ENCODE data around the gene ME3. TPM values are rescaled to one million over a fixed set of nuclear protein-coding genes. Genes with fewer than 3 reads are reported as not detected.

The ME3 gene
- polyA plus RNA-seq, 1 donor (not counting 4 experiments of a cell fraction or from before 2014, with no cell fraction given), result 1.0 TPM

DNA sequence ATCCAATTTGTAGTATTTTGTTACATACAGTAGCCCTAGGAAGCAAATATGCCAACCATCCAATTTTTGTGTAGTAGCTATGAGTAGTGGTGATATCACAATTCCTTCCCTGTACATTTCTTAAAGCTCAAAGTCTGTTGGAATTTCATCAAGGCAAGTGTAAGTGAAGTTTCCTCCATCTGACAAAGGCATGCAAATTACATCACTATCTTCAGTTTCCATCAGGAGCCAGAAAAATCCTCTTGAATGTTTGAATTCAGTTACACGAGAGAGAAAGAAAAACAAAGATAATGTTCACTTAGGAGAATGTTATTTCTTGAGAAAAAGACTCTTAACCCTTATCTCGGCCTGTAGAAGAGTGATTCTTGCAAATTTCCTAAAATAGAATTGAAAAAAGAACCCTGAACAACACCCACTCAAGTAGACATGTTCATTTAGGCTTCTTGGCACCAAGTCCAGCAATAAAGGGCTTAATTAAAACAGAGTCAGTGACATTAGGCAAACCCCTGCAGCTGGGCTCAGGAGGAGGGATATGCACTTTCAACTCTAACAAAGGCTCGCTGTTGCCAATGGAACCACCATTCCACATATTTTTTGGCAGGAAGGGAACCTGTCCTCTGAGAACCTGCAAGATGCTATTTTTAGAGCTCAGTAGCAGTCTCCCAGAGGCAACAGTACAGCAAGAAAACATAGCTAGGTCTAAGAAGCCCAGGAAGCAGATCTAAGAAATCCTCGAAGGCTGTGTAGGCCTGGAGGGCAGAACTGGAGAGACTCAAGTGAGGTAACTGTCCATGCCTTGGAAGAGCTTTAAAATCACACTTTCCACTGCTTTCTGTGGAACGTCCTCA lies 153.1 kb downstream of the ME3 start:
- Histone ChIP-seq H4K20me1 (ENCODE audit: control insufficient read depth, extremely low read depth, insufficient read depth, low read length) (no peaks in the 10 kb centered on the region), H3K27ac (ENCODE audit: control insufficient read depth, insufficient read depth, low read length) (no peak overlapping the region), H3K4me3 (ENCODE audit: control insufficient read depth in 2 of 3, extremely low read depth in 1 of 3, insufficient read depth in 2 of 3, low read depth in 1 of 3, low read length in 3 of 3) (no peak overlapping the region), H3K9me1 (ENCODE audit: control insufficient read depth, extremely low read depth, insufficient read depth, low read length) (no peaks in the 10 kb centered on the region), H3K36me3 (ENCODE audit: control insufficient read depth in 2 of 2, extremely low read depth in 1 of 2, insufficient read depth in 2 of 2, low read length in 2 of 2) (no peaks in the 10 kb centered on the region), H3K4me1 (ENCODE audit: control insufficient read depth, extremely low read depth, insufficient read depth, low read length) (peaks cover 51% of the 10 kb centered on the region), H3K9me3 (ENCODE audit: control insufficient read depth, low read depth, low read length) (no peaks in the 10 kb centered on the region), H2AFZ (ENCODE audit: control insufficient read depth, low read length) (no peak overlapping the region), H3K79me2 (ENCODE audit: control insufficient read depth, insufficient read depth, low read length) (no peaks in the 10 kb centered on the region), H3K4me2 (ENCODE audit: control insufficient read depth, extremely low read depth, insufficient read depth, low read depth, low read length) (no peak overlapping the region), H3K9ac (ENCODE audit: control insufficient read depth, extremely low read depth, insufficient read depth, low read length) (no peak overlapping the region), H3K27me3 (ENCODE audit: control insufficient read depth, extremely low read depth, insufficient read depth, low read length) (no peaks in the 10 kb centered on the region)
- TF ChIP-seq EZH2 (IDR thresholded peaks at IDR 0.05; ENCODE audit: low read length), result no peak
- TF ChIP-seq CTCF (optimal IDR thresholded peaks at IDR 0.05 in 1 of 3, IDR thresholded peaks at IDR 0.05 in 1 of 3, conservative IDR thresholded peaks at IDR 0.05 in 1 of 3; ENCODE audit: extremely low read depth in 1 of 3, insufficient read depth in 2 of 3, low read length in 3 of 3), result no peak
- dilution Hi-C loops (cut with MboI; ENCODE audit: extremely low pct_ligation_motif_present, low sequenced_read_pairs), result no loop called here
- FAIRE-seq, result no peak
- no peak for DNase-seq (ENCODE audit: low read depth, low spot score)

GRCh38 chr11:86518211-86518610 lies 154.2 kb downstream of the ME3 start:
- no peaks in the 10 kb centered on the region for H3K79me2 ChIP-seq (ENCODE audit: control insufficient read depth, insufficient read depth, low read length)
- no peak for TF ChIP-seq CTCF (optimal IDR thresholded peaks at IDR 0.05 in 1 of 3, IDR thresholded peaks at IDR 0.05 in 1 of 3, conservative IDR thresholded peaks at IDR 0.05 in 1 of 3; ENCODE audit: extremely low read depth in 1 of 3, insufficient read depth in 2 of 3, low read length in 3 of 3)
- TF ChIP-seq EZH2 (IDR thresholded peaks at IDR 0.05; ENCODE audit: low read length), result no peak
- no peaks in the 10 kb centered on the region for H3K9me3 ChIP-seq (ENCODE audit: control insufficient read depth, low read depth, low read length)
- H3K9ac ChIP-seq (ENCODE audit: control insufficient read depth, extremely low read depth, insufficient read depth, low read length), result no peak overlapping the region
- H3K4me3 ChIP-seq (ENCODE audit: control insufficient read depth in 2 of 3, extremely low read depth in 1 of 3, insufficient read depth in 2 of 3, low read depth in 1 of 3, low read length in 3 of 3), result no peak overlapping the region
- no peak for DNase-seq (ENCODE audit: low read depth, low spot score)
- no peaks in the 10 kb centered on the region for H4K20me1 ChIP-seq (ENCODE audit: control insufficient read depth, extremely low read depth, insufficient read depth, low read length)
- dilution Hi-C loops (cut with MboI; ENCODE audit: extremely low pct_ligation_motif_present, low sequenced_read_pairs), result no loop called here
- peaks cover 43% of the 10 kb centered on the region for H3K4me1 ChIP-seq (ENCODE audit: control insufficient read depth, extremely low read depth, insufficient read depth, low read length)
- H3K9me1 ChIP-seq (ENCODE audit: control insufficient read depth, extremely low read depth, insufficient read depth, low read length), result no peaks in the 10 kb centered on the region
- H3K36me3 ChIP-seq (ENCODE audit: control insufficient read depth in 2 of 2, extremely low read depth in 1 of 2, insufficient read depth in 2 of 2, low read length in 2 of 2), result no peaks in the 10 kb centered on the region
- H3K27me3 ChIP-seq (ENCODE audit: control insufficient read depth, extremely low read depth, insufficient read depth, low read length), result no peaks in the 10 kb centered on the region
- H3K4me2 ChIP-seq (ENCODE audit: control insufficient read depth, extremely low read depth, insufficient read depth, low read depth, low read length), result no peak overlapping the region
- no peak overlapping the region for H3K27ac ChIP-seq (ENCODE audit: control insufficient read depth, insufficient read depth, low read length)
- FAIRE-seq, result no peak
- no peak overlapping the region for H2AFZ ChIP-seq (ENCODE audit: control insufficient read depth, low read length)
